Colonic mucosa (tissue), 4 donors: Measurements from ENCODE around the gene DMD. TPM values are rescaled to one million over a fixed set of nuclear protein-coding genes. Genes with fewer than 3 reads are reported as not detected.

Experiments used
- DNase-seq: peaks from one replicate; pipeline ENCODE4 v3.0.0-alpha.2; 2020
- H3K27ac ChIP-seq: fragments of 200-600 bp; one replicate; pipeline ENCODE4 v1.8.0; 2021
- H3K27me3 ChIP-seq: fragments of 200-600 bp; one replicate; pipeline ENCODE4 v1.8.0; 2021
- H3K36me3 ChIP-seq: fragments of 200-600 bp; one replicate; pipeline ENCODE4 v1.8.0; 2021
- H3K4me1 ChIP-seq: fragments of 200-600 bp; one replicate; pipeline ENCODE4 v1.8.0; 2021; ENCODE audit warnings: mild to moderate bottlenecking
- H3K4me3 ChIP-seq: fragments of 200-600 bp; one replicate; pipeline ENCODE4 v1.8.0; 2021
- H3K9ac ChIP-seq, 2 donors: one replicate each; pipeline ENCODE4 v1.7.0; 2013; ENCODE audit warnings: control low read depth in 2 of 2, low read depth in 2 of 2, low read length in 2 of 2
- H3K9me3 ChIP-seq: fragments of 200-600 bp; one replicate; pipeline ENCODE4 v1.8.0; 2021
- CTCF ChIP-seq: fragments of 200-600 bp; IDR thresholded peaks from one replicate; pipeline ENCODE4 v1.8.0; 2022; ENCODE audit warnings: antibody characterized with exemption, mild to moderate bottlenecking
- intact Hi-C: fragments of 100-400 bp; cut with DNase I; formaldehyde crosslinking; loops from one replicate; pipeline ENCODE4 v1.14.1; 2022
- total RNA-seq, 2 donors: library from RNA; stranded (reverse); fragmentation: NEBNext Ultra II Directional in 1 of 2; extraction: Animal tissue kit (Norgen Biotek cat#: 25700) in 1 of 2; gene quantifications; one replicate each; pipeline ENCODE4 v1.2.1, GENCODE V29; 2021
- donor health status: healthy.
- donor health status: DM: no; HTN: no; CAD: no.
- donor health status: DM: no; HTN: no; CAD: no.

Gene DMD
- total RNA-seq, 2 donors from 2014 or later, result 7.3 to 24.5 TPM

GRCh38 chrX:31522760-31523159, 1688.6 kb downstream of the DMD start:
- TF ChIP-seq CTCF, result no peak
- no peaks in the 10 kb centered on the region for H3K36me3 ChIP-seq
- no peaks in the 10 kb centered on the region for H3K4me1 ChIP-seq
- intact Hi-C loops, result no loop called here
- H3K27ac ChIP-seq, result no peak overlapping the region
- H3K9ac ChIP-seq, result no peak overlapping the region
- no peaks in the 10 kb centered on the region for H3K9me3 ChIP-seq
- H3K27me3 ChIP-seq, result no peaks in the 10 kb centered on the region
- no peak for DNase-seq
- no peak overlapping the region for H3K4me3 ChIP-seq

- no peaks in the 10 kb centered on the region for H3K27me3 ChIP-seq
- no peaks in the 10 kb centered on the region for H3K36me3 ChIP-seq
- H3K4me1 ChIP-seq, result no peaks in the 10 kb centered on the region
- no peak overlapping the region for H3K27ac ChIP-seq
- no peak for DNase-seq
- intact Hi-C loops, result no loop called here
- no peaks in the 10 kb centered on the region for H3K9me3 ChIP-seq
- no peak overlapping the region for H3K4me3 ChIP-seq
- no peak for TF ChIP-seq CTCF
- H3K9ac ChIP-seq, result no peak overlapping the region
Measured at GRCh38 chrX:31521941-31522340, 1689.4 kb downstream of the DMD start.

GRCh38 chrX:31516527-31516926, 1694.8 kb downstream of the DMD start:
- Histone ChIP-seq H3K27ac (no peak overlapping the region), H3K27me3 (no peaks in the 10 kb centered on the region), H3K9ac (no peak overlapping the region), H3K4me3 (no peak overlapping the region), H3K4me1 (no peaks in the 10 kb centered on the region), H3K36me3 (no peaks in the 10 kb centered on the region), H3K9me3 (no peaks in the 10 kb centered on the region)
- intact Hi-C loops, result no loop called here
- no peak for DNase-seq
- no peak for TF ChIP-seq CTCF

GRCh38 chrX:31508338-31508737, 1703.0 kb downstream of the DMD start:
- intact Hi-C loops, result loop anchor here (5.0 kb wide), 1 partner anchor 124 kb away; no protein-coding TSS in a partner anchor
- Histone ChIP-seq H3K27ac (no peak overlapping the region), H3K4me3 (no peak overlapping the region)

GRCh38 chrX:31506928-31507327, 1704.4 kb downstream of the DMD start:
- intact Hi-C loops, result loop anchor here (5.0 kb wide), 1 partner anchor 125 kb away; no protein-coding TSS in a partner anchor
- no peak for DNase-seq

More at GRCh38 chrX:31508338-31508737, 1703.0 kb downstream of the DMD start:
- Histone ChIP-seq H3K27me3 (no peaks in the 10 kb centered on the region), H3K4me1 (no peaks in the 10 kb centered on the region), H3K9ac (no peak overlapping the region), H3K9me3 (no peaks in the 10 kb centered on the region), H3K36me3 (no peaks in the 10 kb centered on the region)
- no peak for TF ChIP-seq CTCF
- DNase-seq, result no peak

More at GRCh38 chrX:31506928-31507327, 1704.4 kb downstream of the DMD start:
- H3K27me3 ChIP-seq, result no peaks in the 10 kb centered on the region
- no peaks in the 10 kb centered on the region for H3K36me3 ChIP-seq
- H3K9me3 ChIP-seq, result no peaks in the 10 kb centered on the region
- H3K9ac ChIP-seq, result no peak overlapping the region
- no peak for TF ChIP-seq CTCF
- H3K27ac ChIP-seq, result no peak overlapping the region
- H3K4me1 ChIP-seq, result no peaks in the 10 kb centered on the region
- no peak overlapping the region for H3K4me3 ChIP-seq
